Measurements from ENCODE around the gene LDAF1. TPM values are rescaled to one million over a fixed set of nuclear protein-coding genes. Genes with fewer than 3 reads are reported as not detected.

The LDAF1 gene
- polyA plus RNA-seq, 1 experiment: 31.1 TPM

GRCh38 chr16:21197112-21197511 is 38.6 kb downstream of the LDAF1 start:
- ChIA-PET CTCF (interaction anchor here (0.7 to 2.1 kb wide), 3 partner anchors 8 to 103 kb away, joined by 3 to 6 read pairs (median 5); no protein-coding TSS in a partner anchor), POLR2A (no interaction called here)
- no peak for DNase-seq (ENCODE audit: low read depth)
- Histone ChIP-seq H3K27me3 (ENCODE audit: control insufficient read depth, insufficient read depth, low read length) (peaks cover 5% of the 10 kb centered on the region), H3K36me3 (ENCODE audit: control insufficient read depth, insufficient read depth, low read length) (no peaks in the 10 kb centered on the region), H3K4me3 (ENCODE audit: low read depth, low read length) (no peak overlapping the region)
- no peak for TF ChIP-seq CTCF (IDR thresholded peaks at IDR 0.05; ENCODE audit: insufficient read depth, low read depth, low read length)

- Histone ChIP-seq H3K36me3 (ENCODE audit: control insufficient read depth, insufficient read depth, low read length) (no peaks in the 10 kb centered on the region), H3K27me3 (ENCODE audit: control insufficient read depth, insufficient read depth, low read length) (peaks cover 5% of the 10 kb centered on the region), H3K4me3 (ENCODE audit: low read depth, low read length) (no peak overlapping the region)
- POLR2A ChIA-PET: no interaction called here
- no peak for TF ChIP-seq CTCF (IDR thresholded peaks at IDR 0.05; ENCODE audit: insufficient read depth, low read depth, low read length)
- CTCF ChIA-PET: interaction anchor here (0.7 to 2.1 kb wide), 2 partner anchors 80 to 103 kb away, joined by 3 to 6 read pairs; no protein-coding TSS in a partner anchor
- no peak for DNase-seq (ENCODE audit: low read depth)
These were observed 39.1 kb downstream of the LDAF1 start for GRCh38 chr16:21197621-21198020.

GRCh38 chr16:21199607-21200218 is 41.2 kb downstream of the LDAF1 start:
- no peak for DNase-seq (ENCODE audit: low read depth)
- CTCF ChIA-PET: interaction anchor here (0.6 to 2.0 kb wide), 3 partner anchors 11 to 43 kb away, joined by 3 to 8 read pairs (median 6); no protein-coding TSS in a partner anchor
- H3K36me3 ChIP-seq (ENCODE audit: control insufficient read depth, insufficient read depth, low read length): no peaks in the 10 kb centered on the region
- peaks cover 5% of the 10 kb centered on the region for H3K27me3 ChIP-seq (ENCODE audit: control insufficient read depth, insufficient read depth, low read length)
- POLR2A ChIA-PET: no interaction called here
- no peak for TF ChIP-seq CTCF (IDR thresholded peaks at IDR 0.05; ENCODE audit: insufficient read depth, low read depth, low read length)
- no peak overlapping the region for H3K4me3 ChIP-seq (ENCODE audit: low read depth, low read length)

- ChIA-PET POLR2A (no interaction called here), CTCF (interaction anchor here (1.0 to 1.1 kb wide), 3 partner anchors 10 to 20 kb away, joined by 3 to 4 read pairs (median 4); no protein-coding TSS in a partner anchor)
- TF ChIP-seq CTCF (IDR thresholded peaks at IDR 0.05; ENCODE audit: insufficient read depth, low read depth, low read length): no peak
These were observed 44.8 kb downstream of the LDAF1 start for GRCh38 chr16:21203155-21203797.

GRCh38 chr16:21205303-21205702 is 46.8 kb downstream of the LDAF1 start:
- no peak for DNase-seq (ENCODE audit: low read depth)
- CTCF ChIA-PET: no interaction called here

More at GRCh38 chr16:21203155-21203797, 44.8 kb downstream of the LDAF1 start:
- DNase-seq (ENCODE audit: low read depth): no peak
- peaks cover 6% of the 10 kb centered on the region for H3K27me3 ChIP-seq (ENCODE audit: control insufficient read depth, insufficient read depth, low read length)
- no peaks in the 10 kb centered on the region for H3K36me3 ChIP-seq (ENCODE audit: control insufficient read depth, insufficient read depth, low read length)
- no peak overlapping the region for H3K4me3 ChIP-seq (ENCODE audit: low read depth, low read length)

More at GRCh38 chr16:21205303-21205702, 46.8 kb downstream of the LDAF1 start:
- POLR2A ChIA-PET: no interaction called here
- Histone ChIP-seq H3K4me3 (ENCODE audit: low read depth, low read length) (no peak overlapping the region), H3K36me3 (ENCODE audit: control insufficient read depth, insufficient read depth, low read length) (no peaks in the 10 kb centered on the region), H3K27me3 (ENCODE audit: control insufficient read depth, insufficient read depth, low read length) (peaks cover 5% of the 10 kb centered on the region)
- no peak for TF ChIP-seq CTCF (IDR thresholded peaks at IDR 0.05; ENCODE audit: insufficient read depth, low read depth, low read length)

All from BJ (cell line).